Keratinocyte (primary cell): Measurements from ENCODE around the gene TIGD4. TPM values are rescaled to one million over a fixed set of nuclear protein-coding genes. Genes with fewer than 3 reads are reported as not detected.

Experiments used
- DNase-seq: peaks from one replicate; pipeline ENCODE4 v3.0.0-alpha.2; 2011; ENCODE audit warnings: low read depth, missing footprints, low spot score
- FAIRE-seq: peaks from 2 replicates; lab custom pipeline; 2011; peaks lifted over from hg19 to GRCh38; lab: Jason Lieb, UNC
- H2AFZ ChIP-seq: 2 replicates; pipeline ENCODE4 v1.6.0; 2012; ENCODE audit warnings: low read length, control low read depth, inconsistent platforms; ENCODE audit not compliant: control insufficient read depth
- H3K27ac ChIP-seq: 2 replicates; pipeline ENCODE4 v1.5.1; 2011; ENCODE audit warnings: low read length; ENCODE audit not compliant: control insufficient read depth, insufficient read depth
- H3K27me3 ChIP-seq: 3 replicates; pipeline ENCODE4 v1.6.0; 2011; ENCODE audit warnings: low read length; ENCODE audit not compliant: control insufficient read depth, insufficient read depth; ENCODE audit errors: extremely low read depth
- H3K36me3 ChIP-seq, 2 experiments: 2 replicates in 1 of 2; 3 replicates in 1 of 2; pipeline ENCODE4 v1.5.1; 2011; ENCODE audit warnings: low read length in 2 of 2, mild to moderate bottlenecking in 1 of 2; ENCODE audit not compliant: control insufficient read depth in 2 of 2, insufficient read depth in 2 of 2; ENCODE audit errors: extremely low read depth in 1 of 2
- H3K4me1 ChIP-seq: 3 replicates; pipeline ENCODE4 v1.5.1; 2011; ENCODE audit warnings: low read length; ENCODE audit not compliant: control insufficient read depth, insufficient read depth; ENCODE audit errors: extremely low read depth
- H3K4me2 ChIP-seq: 3 replicates; pipeline ENCODE4 v1.6.0; 2011; ENCODE audit warnings: low read depth, low read length; ENCODE audit not compliant: control insufficient read depth, insufficient read depth; ENCODE audit errors: extremely low read depth
- H3K4me3 ChIP-seq, 3 experiments: fragments of 200-600 bp in 1 of 3; sonication (generic) in 1 of 3; 2 replicates in 2 of 3; 3 replicates in 1 of 3; pipeline ENCODE4 v1.5.1; 2011 to 2016; ENCODE audit warnings: low read length in 3 of 3, mild to moderate bottlenecking in 3 of 3, control low read depth in 2 of 3, inconsistent platforms in 1 of 3, low read depth in 1 of 3, mixed read lengths in 1 of 3, mixed run types in 1 of 3, moderate library complexity in 1 of 3; ENCODE audit not compliant: control insufficient read depth in 2 of 3, insufficient read depth in 2 of 3; ENCODE audit errors: extremely low read depth in 1 of 3
- H3K79me2 ChIP-seq: 2 replicates; pipeline ENCODE4 v1.6.0; 2012; ENCODE audit warnings: low read length; ENCODE audit not compliant: control insufficient read depth, insufficient read depth
- H3K9ac ChIP-seq: 3 replicates; pipeline ENCODE4 v1.6.0; 2011; ENCODE audit warnings: low read length; ENCODE audit not compliant: control insufficient read depth, insufficient read depth; ENCODE audit errors: extremely low read depth
- H3K9me1 ChIP-seq: 3 replicates; pipeline ENCODE4 v1.6.0; 2011; ENCODE audit warnings: low read length; ENCODE audit not compliant: control insufficient read depth, insufficient read depth; ENCODE audit errors: extremely low read depth
- H3K9me3 ChIP-seq: 2 replicates; pipeline ENCODE4 v1.5.1; 2012; ENCODE audit warnings: low read depth, low read length; ENCODE audit not compliant: control insufficient read depth
- H4K20me1 ChIP-seq: 3 replicates; pipeline ENCODE4 v1.6.0; 2011; ENCODE audit warnings: low read length; ENCODE audit not compliant: control insufficient read depth, insufficient read depth; ENCODE audit errors: extremely low read depth
- CTCF ChIP-seq, 3 experiments: IDR thresholded peaks in 1 of 3; conservative IDR thresholded peaks in 1 of 3; optimal IDR thresholded peaks in 1 of 3; 2 replicates in 2 of 3; 3 replicates in 1 of 3; pipeline versions ENCODE3 to v1.5.1; 2011; ENCODE audit warnings: low read length in 3 of 3, mild to moderate bottlenecking in 3 of 3, moderate library complexity in 2 of 3, control low read depth in 1 of 3, inconsistent platforms in 1 of 3; ENCODE audit not compliant: insufficient read depth in 2 of 3; ENCODE audit errors: extremely low read depth in 1 of 3
- EZH2 ChIP-seq: IDR thresholded peaks from one replicate; pipeline ENCODE4 v1.6.1; 2012; ENCODE audit warnings: inconsistent platforms, mild to moderate bottlenecking, low read length, moderate library complexity
- dilution Hi-C: fragments of 300-500 bp; cut with MboI; formaldehyde crosslinking; loops from one replicate; pipeline ENCODE4 v1.7.0; 2020; ENCODE audit warnings: low sequenced_read_pairs; ENCODE audit not compliant: extremely low pct_ligation_motif_present
- polyA plus RNA-seq, 5 experiments: library from polyadenylated mRNA; depleted of rRNA in 3 of 5; stranded (reverse) in 3 of 5; stranded (forward) in 1 of 5; unstranded in 1 of 5; fragments of >200 nt; gene quantifications; 1 replicate in 1 of 5; 2 replicates in 3 of 5; 3 replicates in 1 of 5; pipeline versions ENCODE4 v1.2.1 to v1.2.3, GENCODE V29; 2011 to 2012; ENCODE audit warnings: missing spikeins in 2 of 5, low read depth in 1 of 5, low replicate concordance in 1 of 5

TIGD4 gene
- polyA plus RNA-seq, 1 donor (not counting 4 experiments of a cell fraction or from before 2014, with no cell fraction given) = 0.21 TPM

DNA sequence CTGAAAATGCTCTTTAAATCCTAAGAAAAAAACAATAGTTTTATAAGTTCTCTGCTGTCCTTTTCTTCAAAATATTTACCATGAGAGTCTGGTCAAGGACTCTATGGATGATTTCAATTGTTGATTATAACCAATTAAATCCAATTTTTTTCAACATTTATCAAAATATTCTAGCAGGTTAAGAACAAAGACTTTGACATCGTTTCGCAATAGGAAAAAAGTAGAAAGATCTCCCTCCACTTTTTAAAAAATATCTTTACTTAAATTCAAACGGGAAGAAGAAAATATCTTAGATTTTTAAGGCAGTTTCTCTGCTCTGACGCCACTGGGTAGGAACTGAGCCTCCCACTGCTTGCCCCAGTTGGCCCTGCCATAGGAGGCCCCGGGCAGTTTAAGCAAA lies 55.0 kb downstream of the TIGD4 start:
- dilution Hi-C loops = no loop called here
- H3K36me3 ChIP-seq = no peaks in the 10 kb centered on the region
- FAIRE-seq = no peak

DNA sequence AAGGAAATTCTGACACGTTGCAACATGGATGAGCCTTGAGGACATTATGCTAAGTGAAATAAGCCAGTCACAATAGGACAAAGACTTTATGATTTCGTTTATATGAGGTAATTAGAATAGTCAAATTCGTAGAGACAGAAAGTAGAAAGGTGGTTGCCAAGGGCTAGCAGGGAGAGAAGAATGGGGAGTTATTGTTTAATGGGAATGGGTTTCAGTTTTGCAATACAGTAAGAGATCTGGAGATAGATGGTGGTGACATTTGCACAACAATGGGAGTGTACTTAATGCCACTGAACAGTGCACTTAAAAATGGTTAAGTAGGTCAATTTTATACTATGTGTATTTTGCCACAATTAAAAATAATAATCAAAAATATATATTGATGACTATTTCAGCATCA lies 56.3 kb downstream of the TIGD4 start:
- FAIRE-seq (no peak), DNase-seq (no peak)
- no peak overlapping the region for H3K27ac ChIP-seq
- no peak overlapping the region for H2AFZ ChIP-seq
- no peak overlapping the region for H3K4me3 ChIP-seq
- H3K4me1 ChIP-seq = peaks cover 15% of the 10 kb centered on the region
- no peaks in the 10 kb centered on the region for H3K79me2 ChIP-seq
- H3K9ac ChIP-seq = no peak overlapping the region
- no peaks in the 10 kb centered on the region for H3K9me3 ChIP-seq
- no peak overlapping the region for H3K4me2 ChIP-seq
- no peaks in the 10 kb centered on the region for H4K20me1 ChIP-seq
- H3K27me3 ChIP-seq = no peaks in the 10 kb centered on the region
- dilution Hi-C loops = no loop called here
- H3K9me1 ChIP-seq = no peaks in the 10 kb centered on the region
- TF ChIP-seq CTCF (optimal IDR thresholded peaks at IDR 0.05 in 1 of 3, IDR thresholded peaks at IDR 0.05 in 1 of 3, conservative IDR thresholded peaks at IDR 0.05 in 1 of 3; ENCODE audit: extremely low read depth in 1 of 3, insufficient read depth in 2 of 3, low read length in 3 of 3) = no peak
- no peak for TF ChIP-seq EZH2
- no peaks in the 10 kb centered on the region for H3K36me3 ChIP-seq

More for the DNA sequence above, 55.0 kb downstream of the TIGD4 start:
- H3K27me3 ChIP-seq = no peaks in the 10 kb centered on the region
- peaks cover 14% of the 10 kb centered on the region for H3K4me1 ChIP-seq
- no peak for DNase-seq
- TF ChIP-seq EZH2 (no peak), CTCF (optimal IDR thresholded peaks at IDR 0.05 in 1 of 3, IDR thresholded peaks at IDR 0.05 in 1 of 3, conservative IDR thresholded peaks at IDR 0.05 in 1 of 3; ENCODE audit: extremely low read depth in 1 of 3, insufficient read depth in 2 of 3, low read length in 3 of 3) (no peak)
- no peak overlapping the region for H3K27ac ChIP-seq
- H3K9me3 ChIP-seq = no peaks in the 10 kb centered on the region
- H3K9ac ChIP-seq = no peak overlapping the region
- H3K9me1 ChIP-seq = no peaks in the 10 kb centered on the region
- H3K79me2 ChIP-seq = no peaks in the 10 kb centered on the region
- H3K4me2 ChIP-seq = no peak overlapping the region
- H3K4me3 ChIP-seq = no peak overlapping the region
- H4K20me1 ChIP-seq = no peaks in the 10 kb centered on the region
- no peak overlapping the region for H2AFZ ChIP-seq
